ENCODE measurements around the gene MAG.

The MAG gene

GRCh38 chr19:35318679-35319448 lies 26.9 kb downstream of the MAG start:
- DNase-seq (ENCODE audit: low spot score) = peak; percentile 22

GRCh38 chr19:35320065-35320713 lies 28.2 kb downstream of the MAG start:
- no peak for DNase-seq (ENCODE audit: low spot score)

- no peak for DNase-seq (ENCODE audit: low spot score)
Measured at GRCh38 chr19:35321291-35321690, 29.3 kb downstream of the MAG start.

- no peak for DNase-seq (ENCODE audit: low spot score)
Measured at GRCh38 chr19:35322014-35322413, 30.1 kb downstream of the MAG start.

- no peak for DNase-seq (ENCODE audit: low spot score)
Measured at GRCh38 chr19:35327642-35328041, 35.7 kb downstream of the MAG start.

- DNase-seq (ENCODE audit: low spot score) = no peak
Measured at GRCh38 chr19:35328851-35329285, 36.9 kb downstream of the MAG start, which contains the start of gene CD22. CD22 (plus strand) TSS chr19:35329187; CDS start chr19:35332041, 2,854 bp downstream.

GRCh38 chr19:35329323-35329722 lies 37.4 kb downstream of the MAG start:
- DNase-seq (ENCODE audit: low spot score) = no peak

- DNase-seq (ENCODE audit: low spot score) = no peak
Measured at GRCh38 chr19:35330475-35330874, 38.5 kb downstream of the MAG start.

GRCh38 chr19:35331551-35332214 lies 39.7 kb downstream of the MAG start:
- DNase-seq (ENCODE audit: low spot score) = no peak

GRCh38 chr19:35332817-35333216 lies 40.9 kb downstream of the MAG start:
- DNase-seq (ENCODE audit: low spot score) = no peak

GRCh38 chr19:35334144-35334753 lies 42.3 kb downstream of the MAG start:
- no peak for DNase-seq (ENCODE audit: low spot score)

- DNase-seq (ENCODE audit: low spot score) = no peak
Measured at GRCh38 chr19:35336166-35336955, 44.4 kb downstream of the MAG start.

GRCh38 chr19:35337097-35337983 lies 45.4 kb downstream of the MAG start:
- peak; percentile 4 for DNase-seq (ENCODE audit: low spot score)

GRCh38 chr19:35337984-35338296 lies 46.0 kb downstream of the MAG start:
- DNase-seq (ENCODE audit: low spot score) = peak; percentile 7

GRCh38 chr19:35340431-35340830 lies 48.5 kb downstream of the MAG start:
- no peak for DNase-seq (ENCODE audit: low spot score)

GRCh38 chr19:35341006-35341405 lies 49.0 kb downstream of the MAG start:
- no peak for DNase-seq (ENCODE audit: low spot score)

GRCh38 chr19:35341565-35342225 lies 49.7 kb downstream of the MAG start:
- no peak for DNase-seq (ENCODE audit: low spot score)

GRCh38 chr19:35342430-35342829 lies 50.5 kb downstream of the MAG start:
- peak; percentile 36 for DNase-seq (ENCODE audit: low spot score)

- DNase-seq (ENCODE audit: low spot score) = peak; percentile 17
Measured at GRCh38 chr19:35344511-35345031, 52.6 kb downstream of the MAG start.

- DNase-seq (ENCODE audit: low spot score) = no peak
Measured at GRCh38 chr19:35345671-35346111, 53.7 kb downstream of the MAG start.

Measured in iPS-NIHi11 (cell line).